ENCODE measurements around the gene CAPN14.

DNA sequence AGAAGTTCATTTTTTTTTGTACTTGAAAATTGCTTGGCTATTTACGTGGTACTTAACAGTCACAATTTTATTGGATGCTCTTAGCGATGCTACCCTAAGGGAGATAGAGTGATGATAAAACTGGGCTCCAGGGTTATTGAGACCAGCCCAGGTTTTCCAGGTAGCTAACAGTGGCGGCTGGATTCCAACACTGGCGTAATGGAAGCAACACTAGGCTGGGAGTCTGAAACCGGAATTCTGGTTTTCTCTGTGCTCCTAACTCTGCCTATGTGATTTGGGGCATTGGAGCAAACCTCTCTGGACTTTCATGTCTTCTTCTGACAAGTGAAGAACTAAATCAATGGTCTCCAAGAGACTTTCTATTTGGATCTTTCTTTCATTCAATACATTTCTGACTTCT lies 69.7 kb downstream of the CAPN14 start:
- TF ChIP-seq SP1 (IDR thresholded peaks at IDR 0.05) (no peak), RXRA (IDR thresholded peaks at IDR 0.05) (no peak), GABPA (IDR thresholded peaks at IDR 0.05 in 1 of 2, conservative IDR thresholded peaks at IDR 0.05 in 1 of 2) (no peak), YY1 (IDR thresholded peaks at IDR 0.05) (no peak), HNF4A (conservative IDR thresholded peaks at IDR 0.05) (no peak), TAF1 (conservative IDR thresholded peaks at IDR 0.05) (no peak)
- TF ChIP-seq, protein P1, sequence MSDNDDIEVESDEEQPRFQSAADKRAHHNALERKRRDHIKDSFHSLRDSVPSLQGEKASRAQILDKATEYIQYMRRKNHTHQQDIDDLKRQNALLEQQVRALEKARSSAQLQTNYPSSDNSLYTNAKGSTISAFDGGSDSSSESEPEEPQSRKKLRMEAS (IDR thresholded peaks at IDR 0.05) = no peak
- TF ChIP-seq, protein P2, sequence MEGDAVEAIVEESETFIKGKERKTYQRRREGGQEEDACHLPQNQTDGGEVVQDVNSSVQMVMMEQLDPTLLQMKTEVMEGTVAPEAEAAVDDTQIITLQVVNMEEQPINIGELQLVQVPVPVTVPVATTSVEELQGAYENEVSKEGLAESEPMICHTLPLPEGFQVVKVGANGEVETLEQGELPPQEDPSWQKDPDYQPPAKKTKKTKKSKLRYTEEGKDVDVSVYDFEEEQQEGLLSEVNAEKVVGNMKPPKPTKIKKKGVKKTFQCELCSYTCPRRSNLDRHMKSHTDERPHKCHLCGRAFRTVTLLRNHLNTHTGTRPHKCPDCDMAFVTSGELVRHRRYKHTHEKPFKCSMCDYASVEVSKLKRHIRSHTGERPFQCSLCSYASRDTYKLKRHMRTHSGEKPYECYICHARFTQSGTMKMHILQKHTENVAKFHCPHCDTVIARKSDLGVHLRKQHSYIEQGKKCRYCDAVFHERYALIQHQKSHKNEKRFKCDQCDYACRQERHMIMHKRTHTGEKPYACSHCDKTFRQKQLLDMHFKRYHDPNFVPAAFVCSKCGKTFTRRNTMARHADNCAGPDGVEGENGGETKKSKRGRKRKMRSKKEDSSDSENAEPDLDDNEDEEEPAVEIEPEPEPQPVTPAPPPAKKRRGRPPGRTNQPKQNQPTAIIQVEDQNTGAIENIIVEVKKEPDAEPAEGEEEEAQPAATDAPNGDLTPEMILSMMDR (IDR thresholded peaks at IDR 0.05; ENCODE audit: low read depth, low read length, missing input control) = no peak

All from liver (tissue), 3 donors.